HG03469 (cell line): ENCODE measurements around the gene RBM4B.
A peak's percentile ranks its signal among the peaks of the same experiment; 100 is the strongest.

ENCODE experiments used
- ATAC-seq: cut with Tn5 transposase; IDR thresholded peaks from one replicate; pipeline ENCODE4 v1.9.1; 2021; ENCODE audit warnings: mild to moderate bottlenecking, moderate library complexity, moderate number of reproducible peaks; ENCODE audit not compliant: unreplicated experiment

RBM4B gene

DNA sequence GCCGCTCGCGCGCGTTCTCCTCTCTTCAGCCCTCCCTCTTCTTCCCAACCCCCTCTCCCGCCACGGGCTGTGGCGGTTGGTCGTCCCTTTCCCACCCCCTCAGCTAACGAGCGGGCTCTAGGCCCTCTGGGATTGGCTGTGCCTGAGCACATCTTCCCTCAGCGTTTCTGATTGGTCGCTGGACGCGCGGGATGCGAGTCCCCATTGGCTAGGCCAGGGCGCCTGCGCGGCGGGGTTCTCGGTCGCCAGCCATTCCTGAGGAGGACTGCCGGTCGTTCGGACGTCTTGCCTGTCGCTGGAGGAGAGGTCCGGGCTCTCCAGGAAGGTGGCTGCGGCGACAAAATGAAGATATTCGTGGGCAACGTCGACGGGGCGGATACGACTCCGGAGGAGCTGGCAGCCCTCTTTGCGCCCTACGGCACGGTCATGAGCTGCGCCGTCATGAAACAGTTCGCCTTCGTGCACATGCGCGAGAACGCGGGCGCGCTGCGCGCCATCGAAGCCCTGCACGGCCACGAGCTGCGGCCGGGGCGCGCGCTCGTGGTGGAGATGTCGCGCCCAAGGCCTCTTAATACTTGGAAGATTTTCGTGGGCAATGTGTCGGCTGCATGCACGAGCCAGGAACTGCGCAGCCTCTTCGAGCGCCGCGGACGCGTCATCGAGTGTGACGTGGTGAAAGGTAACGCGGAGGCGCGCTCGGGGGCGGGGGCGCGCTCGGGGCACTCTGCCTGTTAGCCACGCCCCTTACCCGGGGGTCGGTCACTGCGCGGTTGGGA lies 61.1 kb downstream of the RBM4B start, which contains the start of gene RBM14:
RBM14 (plus strand) TSS at position 252 of the 776 bp plus-strand sequence; CDS start at position 343, 91 bp downstream.
- peak; percentile 80 for ATAC-seq
